GM12874 (cell line): ENCODE measurements around the gene TRMT1.

Experiments used
- TF ChIP-seq, protein P1 (sequence below): IDR thresholded peaks from 2 replicates; pipeline ENCODE4 v1.5.1; 2011; ENCODE audit warnings: low read depth, mild to moderate bottlenecking, control low read depth, low read length, moderate library complexity; ENCODE audit not compliant: insufficient read depth

Gene TRMT1

DNA sequence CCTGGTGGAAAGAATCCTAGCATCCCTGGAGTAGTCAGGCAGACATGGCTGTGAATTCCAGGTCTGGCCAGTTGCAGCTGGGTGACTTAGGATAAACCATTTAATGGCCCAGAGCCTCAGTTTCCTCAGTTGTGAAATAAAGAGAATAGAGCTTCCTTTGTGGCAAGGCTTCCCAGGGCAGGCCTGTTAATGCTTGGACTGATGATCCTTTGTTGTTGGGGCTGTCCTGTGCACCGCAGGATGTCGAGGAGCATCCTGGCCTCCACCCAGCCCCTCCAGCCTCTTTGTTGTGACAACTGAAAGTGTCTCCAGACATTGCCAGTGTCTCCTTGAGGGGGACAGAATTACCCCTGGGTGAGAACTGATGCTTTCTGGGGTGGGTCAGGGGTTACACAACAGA is 30.2 kb downstream of the TRMT1 start:
- TF ChIP-seq, protein P1, sequence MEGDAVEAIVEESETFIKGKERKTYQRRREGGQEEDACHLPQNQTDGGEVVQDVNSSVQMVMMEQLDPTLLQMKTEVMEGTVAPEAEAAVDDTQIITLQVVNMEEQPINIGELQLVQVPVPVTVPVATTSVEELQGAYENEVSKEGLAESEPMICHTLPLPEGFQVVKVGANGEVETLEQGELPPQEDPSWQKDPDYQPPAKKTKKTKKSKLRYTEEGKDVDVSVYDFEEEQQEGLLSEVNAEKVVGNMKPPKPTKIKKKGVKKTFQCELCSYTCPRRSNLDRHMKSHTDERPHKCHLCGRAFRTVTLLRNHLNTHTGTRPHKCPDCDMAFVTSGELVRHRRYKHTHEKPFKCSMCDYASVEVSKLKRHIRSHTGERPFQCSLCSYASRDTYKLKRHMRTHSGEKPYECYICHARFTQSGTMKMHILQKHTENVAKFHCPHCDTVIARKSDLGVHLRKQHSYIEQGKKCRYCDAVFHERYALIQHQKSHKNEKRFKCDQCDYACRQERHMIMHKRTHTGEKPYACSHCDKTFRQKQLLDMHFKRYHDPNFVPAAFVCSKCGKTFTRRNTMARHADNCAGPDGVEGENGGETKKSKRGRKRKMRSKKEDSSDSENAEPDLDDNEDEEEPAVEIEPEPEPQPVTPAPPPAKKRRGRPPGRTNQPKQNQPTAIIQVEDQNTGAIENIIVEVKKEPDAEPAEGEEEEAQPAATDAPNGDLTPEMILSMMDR: no peak

DNA sequence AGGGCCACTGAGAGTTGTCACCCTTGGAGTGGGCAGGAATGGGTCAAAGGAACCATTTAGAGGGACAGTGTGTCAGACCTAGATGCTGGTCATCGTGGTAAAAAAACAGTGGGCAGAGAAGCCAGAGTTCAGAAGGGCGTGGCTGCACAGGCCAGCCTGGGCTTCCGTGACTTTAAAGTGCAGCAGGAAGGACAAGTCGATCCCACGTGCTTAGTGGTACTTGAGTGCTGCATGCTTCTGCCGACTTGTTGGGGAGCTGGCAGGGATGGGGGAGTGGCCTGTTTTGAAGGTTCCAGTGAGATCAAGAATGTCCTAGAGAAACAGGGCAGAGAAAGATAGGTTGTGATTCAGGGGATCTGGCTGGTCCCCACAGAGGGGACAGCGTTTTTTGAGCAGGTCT is 30.9 kb downstream of the TRMT1 start:
- TF ChIP-seq, protein P1: no peak

DNA sequence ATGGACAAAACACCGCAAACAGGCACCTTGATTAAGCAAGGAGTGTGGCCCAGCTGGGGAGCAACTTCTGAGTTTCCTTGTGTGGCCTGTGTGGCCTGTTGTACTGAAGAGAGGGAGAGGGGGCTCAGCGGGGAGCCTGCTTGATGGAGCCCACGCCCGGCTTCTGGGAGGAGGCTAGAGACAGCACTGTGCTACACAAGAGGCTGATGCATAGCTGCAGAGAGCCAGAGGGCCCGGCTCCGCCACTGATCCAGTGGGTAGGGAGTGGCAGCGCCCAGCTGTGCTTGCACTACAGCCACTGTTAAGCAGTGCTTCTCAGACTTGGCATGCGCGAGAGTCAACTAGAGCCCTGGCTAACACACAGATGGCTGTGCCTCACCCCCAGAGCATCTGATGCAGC is 32.9 kb downstream of the TRMT1 start:
- TF ChIP-seq, protein P1: no peak

DNA sequence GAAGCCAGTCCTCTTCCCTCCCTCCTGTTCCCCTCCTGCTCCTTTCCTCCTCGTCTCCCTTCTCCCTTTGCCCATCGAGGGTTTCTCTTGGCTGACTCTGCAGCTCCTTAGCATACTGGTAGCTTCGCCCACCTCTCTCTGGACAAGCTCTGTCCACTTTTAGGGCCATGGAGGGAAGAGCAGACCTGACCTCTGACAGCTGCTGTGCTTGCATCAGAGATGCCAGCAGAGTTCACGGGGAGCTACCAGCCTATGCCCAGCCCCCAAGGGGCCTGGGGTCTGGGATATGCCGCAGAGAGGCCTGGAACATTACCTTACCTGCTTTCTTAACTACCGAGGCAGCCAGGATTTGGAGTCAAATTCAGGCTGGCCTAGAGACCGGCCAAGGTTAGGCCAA is 33.5 kb downstream of the TRMT1 start:
- TF ChIP-seq, protein P1: no peak

DNA sequence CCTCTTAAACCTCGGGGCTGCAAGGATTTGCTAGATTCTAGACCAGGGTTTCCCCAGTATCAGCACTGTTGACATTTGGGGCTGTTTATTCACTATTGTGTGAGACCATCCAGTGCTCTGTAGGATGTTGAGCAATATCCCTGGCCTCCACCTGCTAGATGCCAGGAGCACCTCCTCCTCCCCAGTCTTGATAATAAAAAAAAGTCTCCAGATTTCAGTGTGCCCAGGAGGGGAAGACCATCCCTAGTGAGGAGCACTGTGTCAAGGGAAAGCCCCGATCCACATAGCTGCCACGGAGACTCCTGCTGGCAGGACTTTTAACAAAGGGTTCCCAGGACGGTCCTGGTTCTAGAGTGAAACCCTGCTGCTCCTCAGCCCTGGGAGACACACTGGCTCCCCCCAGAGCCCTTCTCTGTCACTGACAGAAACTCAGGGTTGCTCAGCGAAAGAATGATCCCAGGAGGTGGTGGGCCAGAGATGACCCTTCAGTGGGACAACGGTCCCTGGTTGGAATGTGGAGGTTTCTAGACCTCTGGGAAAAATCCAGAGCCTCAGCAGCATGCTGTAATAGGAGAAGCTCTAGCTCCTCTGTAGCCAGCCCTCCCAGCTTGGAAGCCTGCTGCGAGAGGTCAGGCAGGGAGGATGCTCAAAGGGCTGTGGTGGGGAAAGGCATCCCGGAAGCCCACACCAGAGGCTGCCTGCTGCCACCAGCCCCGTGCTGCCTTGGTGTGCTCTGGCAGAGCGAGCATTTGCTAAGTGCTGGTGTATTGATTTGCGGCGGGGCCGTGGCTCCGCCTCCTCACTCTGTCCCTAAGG is 34.1 kb downstream of the TRMT1 start:
- TF ChIP-seq, protein P1: 0 out of 2 replicates have a peak, but pooled peaks have one; percentile 9

DNA sequence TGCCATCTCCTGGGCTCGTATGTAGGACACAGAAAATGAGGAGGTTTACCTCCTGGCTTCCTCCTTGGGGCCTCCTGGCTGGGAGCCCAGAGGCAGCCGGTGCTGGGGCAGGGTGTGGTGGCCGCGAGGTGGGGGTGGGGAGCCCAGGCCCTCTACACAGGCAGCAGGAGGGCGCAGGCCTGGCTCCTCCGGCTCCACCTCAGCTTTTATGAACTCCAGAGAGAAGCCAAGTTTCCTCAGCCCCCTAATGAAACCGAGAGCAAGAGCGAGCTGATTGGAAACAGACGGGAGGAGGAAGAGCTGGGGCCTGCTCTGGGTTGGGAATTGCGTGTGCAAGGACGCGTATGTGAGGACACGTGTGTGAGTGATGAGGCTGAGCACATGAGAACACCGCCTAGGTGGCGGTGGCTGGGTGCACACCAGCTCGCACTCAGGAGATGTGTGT is 37.0 kb downstream of the TRMT1 start:
- TF ChIP-seq, protein P1: no peak

DNA sequence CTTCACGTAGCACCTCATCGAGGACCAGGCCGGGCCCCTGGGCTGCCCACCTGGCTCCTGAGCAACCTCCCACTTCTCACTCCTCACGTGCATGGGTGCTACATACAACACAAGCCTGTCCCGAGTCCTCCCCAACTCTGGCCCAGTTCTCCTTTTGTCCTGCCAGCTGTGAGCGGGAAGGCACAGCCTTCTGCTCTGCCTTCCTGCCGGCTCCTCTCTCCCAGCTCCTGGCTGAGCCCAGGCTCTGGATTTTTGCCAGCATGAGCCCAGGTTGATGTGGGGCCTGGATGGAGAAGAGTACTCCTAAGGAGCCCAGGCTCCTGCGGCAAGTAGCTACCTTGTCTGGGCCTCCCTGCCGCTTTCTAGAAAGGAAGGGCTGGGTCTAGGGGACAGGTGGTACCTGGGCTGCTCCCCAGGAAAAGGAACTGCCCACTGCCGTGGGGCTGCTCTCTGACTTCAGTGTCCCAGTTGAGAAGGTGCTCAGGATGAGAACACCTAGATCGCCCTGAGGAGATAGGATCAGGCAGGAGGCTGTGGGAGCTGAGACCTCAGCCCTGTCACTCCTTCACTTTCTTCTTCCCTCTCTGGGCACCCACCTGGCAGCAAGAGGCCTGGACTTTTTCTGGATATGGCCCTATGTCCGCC is 37.5 kb downstream of the TRMT1 start:
- TF ChIP-seq, protein P1: no peak
